ELR (cell line): ENCODE measurements around the gene TENM4.

Experiments
- DNase-seq: peaks from one replicate; pipeline ENCODE4 v3.0.0-alpha.2; 2015; ENCODE audit warnings: low read depth

Gene TENM4

DNA sequence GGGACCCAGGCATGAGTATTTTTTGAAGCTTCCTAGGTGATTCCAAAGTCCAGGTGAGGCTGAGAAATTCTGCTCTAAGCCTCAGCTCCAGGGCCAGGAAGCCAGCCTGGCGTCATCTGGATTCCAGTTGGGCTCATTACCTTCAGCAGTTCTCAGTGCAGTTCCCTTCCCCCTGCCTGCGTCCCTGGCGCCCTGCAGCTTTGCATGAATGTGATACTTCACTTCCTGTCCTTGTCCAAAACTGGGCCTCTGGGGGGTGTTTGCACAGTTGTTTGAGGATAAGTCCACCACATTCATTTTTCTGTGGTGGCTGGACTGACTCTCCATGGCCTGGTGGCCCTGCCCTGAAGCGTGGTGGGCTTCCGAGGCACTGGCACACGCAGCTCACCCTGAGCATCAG lies 98.1 kb downstream of the TENM4 start:
- no peak for DNase-seq

- DNase-seq: no peak
Observed at GRCh38 chr11:79342236-79342635, 98.6 kb downstream of the TENM4 start.

GRCh38 chr11:79340535-79340934 lies 100.3 kb downstream of the TENM4 start:
- DNase-seq: no peak

GRCh38 chr11:79336797-79337517 lies 103.9 kb downstream of the TENM4 start:
- DNase-seq: no peak

GRCh38 chr11:79335681-79336080 lies 105.1 kb downstream of the TENM4 start:
- no peak for DNase-seq

DNA sequence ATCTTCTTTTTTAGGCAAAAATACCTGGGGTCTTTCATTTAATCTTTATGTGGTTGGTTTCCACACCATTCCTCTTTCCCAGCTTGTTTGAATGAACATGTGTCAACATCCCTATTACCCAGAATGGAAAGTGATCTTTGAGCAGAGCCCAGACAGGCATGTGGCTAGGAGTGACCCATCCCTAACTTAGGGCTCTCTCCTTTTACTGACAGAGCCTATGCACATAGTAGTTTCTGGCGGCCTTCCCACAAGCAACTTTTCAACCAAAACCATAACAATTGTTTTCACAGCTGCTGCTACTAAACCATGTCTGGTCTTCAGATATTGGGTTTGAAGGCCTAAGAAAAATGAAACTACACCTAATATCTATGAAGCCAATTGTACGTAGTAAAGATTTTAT lies 107.5 kb downstream of the TENM4 start:
- no peak for DNase-seq

GRCh38 chr11:79332017-79332416 lies 108.8 kb downstream of the TENM4 start:
- no peak for DNase-seq

DNA sequence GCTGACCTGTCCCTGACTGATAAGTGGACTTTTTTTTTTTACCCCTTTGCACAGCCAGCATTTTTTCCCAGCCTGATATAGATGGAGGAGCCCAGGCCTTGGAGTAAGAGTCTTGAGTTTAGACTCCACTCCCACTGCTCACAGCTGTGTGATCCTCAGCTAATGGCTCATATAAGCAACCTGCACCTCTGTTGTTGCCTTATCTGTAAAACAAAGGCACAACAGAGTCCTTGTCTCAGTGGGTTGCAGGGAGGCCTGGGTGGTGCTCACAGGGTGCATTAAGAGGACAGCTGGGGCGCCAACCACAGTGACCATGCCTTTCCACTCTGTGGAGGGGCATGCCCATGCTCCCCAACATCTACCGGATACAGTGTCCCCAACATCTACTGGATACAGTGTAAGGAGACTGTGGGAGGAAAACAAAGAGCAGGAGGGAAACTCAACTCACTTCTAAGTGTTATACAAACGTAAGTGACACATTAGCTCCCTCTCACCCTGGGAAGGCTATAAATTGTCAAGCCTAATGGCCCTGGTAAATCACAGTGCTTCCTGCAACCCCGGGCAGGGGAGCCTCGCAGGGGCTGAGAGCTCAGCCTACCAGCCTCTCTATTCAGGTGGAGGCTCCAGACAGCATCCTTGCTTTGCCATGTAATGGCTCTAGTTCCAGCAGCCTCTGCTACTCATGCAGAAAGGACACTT lies 109.5 kb downstream of the TENM4 start:
- no peak for DNase-seq

GRCh38 chr11:79330651-79331050 lies 110.2 kb downstream of the TENM4 start:
- no peak for DNase-seq

DNA sequence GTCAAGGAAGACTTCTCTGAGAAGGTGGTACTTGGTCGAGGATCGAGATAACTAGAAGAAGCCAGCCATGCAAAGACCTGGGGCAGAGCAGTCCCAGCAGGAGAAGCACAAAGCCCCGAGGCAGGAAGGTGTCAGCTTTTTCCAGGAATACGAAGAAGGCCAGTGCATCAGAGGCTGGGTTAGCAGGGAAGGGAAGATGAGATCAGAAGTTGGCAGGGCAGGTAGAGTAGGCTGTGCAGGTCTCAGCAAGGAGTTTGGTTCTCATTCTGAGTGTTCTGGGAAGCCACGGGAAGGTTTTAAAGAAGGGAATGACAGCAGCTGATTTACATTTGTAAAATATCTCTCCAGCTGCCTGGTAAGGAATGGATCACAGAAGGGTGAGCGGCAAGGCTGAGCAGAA lies 111.3 kb downstream of the TENM4 start:
- no peak for DNase-seq

DNA sequence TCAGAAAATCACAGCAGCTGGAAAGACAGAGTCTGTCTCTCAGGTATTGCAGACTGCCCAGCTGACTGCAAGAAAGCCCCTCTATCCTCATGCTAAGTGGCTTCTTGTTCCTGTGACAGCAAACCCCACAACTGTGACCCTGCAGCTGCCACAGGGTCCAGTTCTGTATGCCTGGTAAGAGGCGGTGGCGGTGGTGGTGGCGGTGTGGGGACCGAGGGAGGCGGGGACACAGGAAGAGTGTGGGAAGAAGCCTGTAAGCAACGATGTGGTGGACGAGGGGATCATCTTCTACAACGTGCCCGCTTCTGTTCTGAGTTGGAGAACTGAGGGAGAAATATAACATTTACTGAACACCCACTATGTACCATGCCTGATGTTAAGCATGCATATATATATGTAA lies 112.4 kb downstream of the TENM4 start:
- no peak for DNase-seq

DNA sequence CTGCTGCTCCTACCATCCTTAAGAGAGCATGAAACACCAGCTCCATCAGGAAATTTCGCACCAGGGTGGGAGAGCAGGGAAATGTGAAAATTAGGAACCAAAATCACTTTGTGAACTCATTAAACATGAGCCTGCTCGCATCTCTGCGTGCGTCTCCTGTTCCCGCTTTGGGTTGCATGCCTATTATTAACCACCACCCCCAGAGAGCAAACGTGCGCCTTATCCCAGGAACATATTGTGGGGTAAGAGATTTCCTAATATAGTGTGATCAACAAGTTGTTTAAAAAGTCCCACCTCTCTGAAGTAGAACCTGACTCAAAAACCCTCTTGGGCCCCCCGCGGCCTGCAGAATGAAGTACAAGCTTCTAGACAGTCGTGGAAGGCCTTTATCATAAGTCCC lies 115.0 kb downstream of the TENM4 start:
- DNase-seq: no peak

GRCh38 chr11:79321263-79321662 lies 119.6 kb downstream of the TENM4 start:
- DNase-seq: no peak

GRCh38 chr11:79314906-79315689 lies 125.7 kb downstream of the TENM4 start:
- DNase-seq: no peak

DNA sequence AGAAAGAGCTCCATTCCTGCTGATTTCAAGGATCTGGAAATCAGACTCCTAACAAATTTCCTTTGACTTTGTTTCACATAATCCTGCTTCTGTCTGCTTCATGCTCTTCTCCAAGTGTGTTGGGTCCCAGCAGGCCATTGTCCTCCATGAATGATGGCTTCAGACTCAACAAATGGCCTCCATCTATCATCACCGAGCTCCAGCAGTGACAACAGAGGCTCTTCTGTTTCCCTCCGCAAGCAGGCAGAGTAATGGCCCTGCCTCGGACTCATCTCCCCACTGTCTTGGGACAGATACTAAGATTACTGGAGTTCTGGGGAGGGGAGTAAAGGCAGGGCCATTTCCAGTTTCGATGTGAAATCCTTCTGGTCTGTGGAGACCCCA lies 127.3 kb downstream of the TENM4 start:
- DNase-seq: no peak

DNA sequence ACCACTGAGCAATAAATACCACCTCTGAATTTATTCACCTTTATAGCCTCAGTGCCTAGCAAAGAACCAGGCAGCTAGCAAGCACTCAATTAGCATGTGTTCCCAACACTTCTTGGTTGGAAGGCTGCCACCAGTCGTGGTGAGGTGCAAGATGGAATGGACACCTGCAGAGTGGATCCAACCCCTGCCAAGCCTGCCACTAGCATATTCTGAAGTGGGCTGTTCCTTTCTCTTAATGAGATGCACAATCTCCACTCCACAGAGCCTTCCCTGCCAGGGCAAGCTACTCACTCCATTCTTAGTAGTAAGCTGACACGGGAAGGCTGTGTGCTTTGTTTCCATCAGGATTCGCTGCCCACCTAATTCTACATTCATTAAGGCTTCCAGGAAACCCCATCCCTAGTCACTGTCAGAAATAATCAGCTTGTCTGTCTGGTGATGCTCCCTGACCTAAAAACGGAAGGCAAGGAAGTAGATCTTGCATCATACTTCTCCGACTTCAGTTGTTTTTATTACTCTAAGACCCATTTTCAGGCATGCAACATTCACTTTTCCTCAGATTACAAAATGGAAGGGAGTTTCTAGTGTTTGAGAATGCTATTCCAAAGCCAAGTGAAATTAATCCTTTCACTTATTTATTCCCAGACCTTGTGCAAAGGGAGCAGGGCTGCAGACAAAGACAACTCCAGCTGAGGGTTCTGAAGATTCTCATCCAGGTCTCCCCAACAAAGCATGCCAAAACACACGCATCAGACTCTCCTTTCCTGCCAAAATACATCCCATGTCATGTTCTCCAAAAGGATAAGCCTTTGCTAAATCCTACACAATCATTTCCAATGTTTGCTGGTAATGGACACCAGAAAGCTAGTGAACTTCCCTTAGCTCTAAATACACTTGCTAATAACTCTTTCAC lies 128.0 kb downstream of the TENM4 start:
- DNase-seq: no peak

- DNase-seq: no peak
Observed at GRCh38 chr11:79311461-79311860, 129.4 kb downstream of the TENM4 start.

DNA sequence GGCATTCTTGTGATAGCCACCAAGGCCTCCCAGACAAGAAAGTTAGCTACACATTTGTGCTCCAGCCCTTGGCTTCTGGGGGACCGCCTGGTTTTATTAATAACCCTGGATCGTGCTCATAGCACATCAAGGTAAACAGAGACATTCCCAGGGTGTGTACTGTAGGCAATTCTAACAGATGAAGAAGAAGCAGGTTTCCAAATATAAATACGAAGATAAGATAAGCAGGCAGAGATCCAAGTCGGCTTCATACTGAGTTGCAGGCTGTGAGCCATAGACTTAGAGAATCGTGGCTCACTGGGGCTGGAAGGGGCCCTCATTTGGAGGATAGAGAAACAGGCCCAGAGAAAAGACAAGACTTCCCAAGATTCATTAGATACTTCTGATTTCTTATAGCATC lies 131.4 kb downstream of the TENM4 start:
- DNase-seq: no peak

DNA sequence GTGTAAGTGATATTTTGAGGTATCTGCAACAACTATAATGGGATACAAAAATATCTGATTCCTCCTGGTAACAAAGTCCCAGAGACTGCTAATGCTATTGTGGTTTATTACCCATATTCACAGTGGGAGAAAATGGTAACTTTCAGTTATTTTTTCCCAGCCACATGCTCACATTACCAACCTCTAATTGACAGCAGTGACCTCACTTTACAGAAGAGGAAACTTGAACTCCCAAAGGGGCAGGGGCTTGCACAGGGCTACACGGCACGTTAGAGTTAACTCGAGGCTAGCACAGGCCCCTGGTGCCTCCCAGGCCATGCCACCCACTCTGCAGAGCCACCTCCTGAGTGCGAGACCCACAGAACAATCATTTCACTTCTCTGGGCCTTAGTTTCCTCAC lies 132.4 kb downstream of the TENM4 start:
- no peak for DNase-seq

DNA sequence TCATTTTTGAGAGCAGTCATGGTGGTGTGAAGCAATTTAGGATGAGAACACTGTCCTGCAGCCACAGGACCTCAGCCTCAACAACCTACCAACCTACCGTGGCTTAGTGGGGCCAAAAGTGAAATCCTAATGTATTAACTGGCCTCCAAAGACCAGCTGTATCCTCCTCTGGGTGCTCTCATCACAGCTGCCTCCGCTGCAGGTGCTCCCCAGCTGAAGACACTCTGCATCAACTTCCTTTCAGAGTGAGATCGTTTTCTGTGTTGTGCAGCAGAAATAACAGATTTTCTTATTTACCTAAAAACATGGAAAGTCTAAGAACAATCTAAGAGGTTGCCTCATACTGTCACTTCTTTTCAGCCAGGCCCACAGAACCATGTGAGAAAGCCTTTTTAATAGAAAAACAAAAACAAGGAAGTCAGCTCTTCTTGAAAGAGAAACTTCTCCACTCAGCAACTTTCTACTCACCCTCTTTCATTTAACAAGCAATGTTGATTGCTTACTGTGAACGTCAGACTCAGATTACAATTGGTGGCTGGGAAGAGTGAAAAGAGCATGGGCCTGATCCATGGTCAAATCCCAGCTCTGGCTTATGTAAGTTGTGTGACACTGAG lies 136.1 kb downstream of the TENM4 start:
- DNase-seq: no peak

- DNase-seq: no peak
Observed at GRCh38 chr11:79296141-79296540, 144.7 kb downstream of the TENM4 start.
